Occipital lobe (tissue), 2 donors: Measurements from ENCODE around the gene TSPO2. TPM values are rescaled to one million over a fixed set of nuclear protein-coding genes. Genes with fewer than 3 reads are reported as not detected.
"Not testable (repeated sequence)": the region's sequence is repeated elsewhere in the genome, so short reads cannot be mapped to it uniquely, and the experiment has no call there.

Experiments used
- DNase-seq: peaks from one replicate; lab custom pipeline; 2025; lab: John Stamatoyannopoulos, UW
- total RNA-seq: library from RNA; depleted of rRNA; stranded (reverse); fragments of >200 nt; gene quantifications from one replicate; pipeline ENCODE4 v1.2.3, GENCODE V29; 2014

The TSPO2 gene
- not detected for total RNA-seq

GRCh38 chr6:41042226-41043055 lies at the start of gene TSPO2:
TSS of gene TSPO2 (plus strand) at chr6:41042467. CDS start at chr6:41042986, 519 bp downstream.
- no peak for DNase-seq

GRCh38 chr6:40992746-40993145 lies 49.5 kb upstream of the TSPO2 start:
- no peak for DNase-seq

- DNase-seq: no peak
These were observed 45.6 kb upstream of the TSPO2 start for GRCh38 chr6:40996591-40997233.

- DNase-seq: no peak
These were observed 44.9 kb upstream of the TSPO2 start for GRCh38 chr6:40997234-40997957.

GRCh38 chr6:40998661-40999060 lies 43.6 kb upstream of the TSPO2 start:
- no peak for DNase-seq

GRCh38 chr6:40999569-40999968 lies 42.7 kb upstream of the TSPO2 start:
- no peak for DNase-seq

- no peak for DNase-seq
These were observed 42.0 kb upstream of the TSPO2 start for GRCh38 chr6:41000248-41000647.

GRCh38 chr6:41002168-41002567 lies 40.1 kb upstream of the TSPO2 start:
- DNase-seq: no peak

GRCh38 chr6:41006217-41006616 lies 36.0 kb upstream of the TSPO2 start:
- not testable (repeated sequence) for DNase-seq

GRCh38 chr6:41006980-41007379 lies 35.3 kb upstream of the TSPO2 start:
- DNase-seq: not testable (repeated sequence)

GRCh38 chr6:41008011-41008410 lies 34.3 kb upstream of the TSPO2 start:
- DNase-seq: no peak

GRCh38 chr6:41009669-41010068 lies 32.6 kb upstream of the TSPO2 start:
- DNase-seq: no peak

- no peak for DNase-seq
These were observed 30.6 kb upstream of the TSPO2 start for GRCh38 chr6:41011673-41012072.

- no peak for DNase-seq
These were observed 28.7 kb upstream of the TSPO2 start for GRCh38 chr6:41013466-41014153.

GRCh38 chr6:41014780-41015179 lies 27.5 kb upstream of the TSPO2 start:
- DNase-seq: no peak

- DNase-seq: not testable (repeated sequence)
These were observed 26.4 kb upstream of the TSPO2 start for GRCh38 chr6:41015860-41016259.

- no peak for DNase-seq
These were observed 24.6 kb upstream of the TSPO2 start for GRCh38 chr6:41017663-41018062.

GRCh38 chr6:41021832-41022231 lies 20.4 kb upstream of the TSPO2 start:
- peak; percentile 48 for DNase-seq

GRCh38 chr6:41022294-41022693 lies 20.0 kb upstream of the TSPO2 start:
- no peak for DNase-seq

- no peak for DNase-seq
These were observed 19.2 kb upstream of the TSPO2 start for GRCh38 chr6:41023114-41023513.

GRCh38 chr6:41025966-41026530 lies 16.2 kb upstream of the TSPO2 start:
- no peak for DNase-seq
